Measurements from ENCODE around the gene WDR93.

GRCh38 chr15:89765694-89766093, 75.1 kb downstream of the WDR93 start:
- TF ChIP-seq CTCF (IDR thresholded peaks at IDR 0.05; ENCODE audit: low read depth, low read length) (no peak), POLR2A (IDR thresholded peaks at IDR 0.05; ENCODE audit: extremely low read depth, insufficient read length) (no peak), MYC (IDR thresholded peaks at IDR 0.05; ENCODE audit: low read depth, low read length) (no peak)
